ENCODE measurements around the gene ABCB8.
A peak's percentile ranks its signal among the peaks of the same experiment; 100 is the strongest.
"Not testable (repeated sequence)": the region's sequence is repeated elsewhere in the genome, so short reads cannot be mapped to it uniquely, and the experiment has no call there.

ABCB8 gene

DNA sequence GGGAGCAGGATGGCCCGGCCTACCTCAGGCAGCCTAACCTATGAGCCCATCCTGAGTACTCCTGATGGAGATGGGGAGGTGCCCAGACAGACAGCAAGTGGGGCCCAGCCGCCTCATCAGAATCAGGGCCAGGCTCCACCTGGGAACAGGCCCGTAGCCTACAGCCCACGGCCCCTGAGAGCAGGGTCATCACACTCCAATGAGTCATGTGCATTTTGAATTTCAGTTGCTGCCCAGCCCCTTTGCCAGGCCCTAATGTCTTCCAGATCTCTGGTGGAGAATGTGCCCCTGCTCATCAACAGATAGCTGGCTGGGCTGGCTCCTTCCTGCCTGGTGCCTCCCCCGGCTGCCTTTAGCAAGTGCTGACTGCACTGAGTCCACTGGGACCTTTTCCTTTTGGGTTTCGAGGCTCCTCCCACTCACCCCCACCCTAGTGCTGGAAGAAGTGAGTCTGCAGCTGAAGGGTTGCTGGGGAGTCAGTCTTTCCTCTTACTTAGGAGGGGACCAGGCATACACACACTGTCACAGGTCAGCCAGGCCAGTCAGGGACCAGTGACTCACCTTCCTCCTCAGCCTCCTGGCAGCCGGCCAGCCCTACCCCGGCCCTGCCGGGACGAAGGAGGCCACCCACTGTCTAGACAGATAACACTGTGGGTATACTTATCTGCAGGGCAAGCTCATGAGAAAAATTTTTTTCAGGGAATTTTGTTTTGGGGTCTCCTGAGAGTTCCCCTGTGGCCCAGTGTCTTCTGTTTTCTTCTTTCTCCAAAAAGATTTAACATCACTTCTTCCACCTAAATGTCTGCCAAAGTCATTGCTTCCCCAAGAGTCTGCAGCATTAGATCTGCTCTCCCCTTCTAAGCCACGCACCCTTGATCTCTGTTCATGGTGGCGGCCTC, 10.9 kb downstream of the ABCB8 start:
- no peak for DNase-seq

DNA sequence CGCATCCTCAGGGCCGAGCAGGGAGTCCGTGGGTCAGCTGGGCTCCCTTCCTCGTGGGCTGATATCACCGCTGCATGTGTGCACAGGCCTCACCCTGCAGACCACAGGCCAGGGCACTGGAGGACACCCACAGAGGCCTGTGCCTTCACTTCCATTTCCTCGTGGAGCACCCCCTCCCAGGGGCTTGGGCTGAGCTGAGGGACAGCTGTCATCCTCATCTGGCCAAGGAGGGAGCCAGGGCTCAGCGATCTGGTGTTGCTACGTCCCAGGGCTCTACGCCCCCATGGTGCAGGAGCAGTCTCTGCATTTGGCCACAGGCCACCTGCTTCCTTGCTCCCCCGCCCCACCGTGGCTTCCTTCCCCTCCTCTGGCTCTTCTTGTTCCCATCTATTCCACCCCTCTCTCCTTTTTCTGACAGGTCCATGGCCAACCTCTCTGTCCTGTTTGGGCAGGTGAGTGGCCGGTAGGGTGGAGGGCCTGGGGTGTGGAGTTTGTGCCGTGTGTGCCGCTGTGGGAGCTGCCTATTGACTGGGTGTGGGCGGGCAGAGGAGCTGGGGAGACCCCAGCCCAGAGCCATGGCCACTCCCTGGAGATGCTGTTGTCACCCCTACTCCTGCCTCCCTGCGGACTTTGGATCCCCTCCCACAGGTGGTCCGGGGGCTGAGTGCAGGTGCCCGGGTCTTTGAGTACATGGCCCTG, 11.7 kb downstream of the ABCB8 start:
- DNase-seq = no peak

DNA sequence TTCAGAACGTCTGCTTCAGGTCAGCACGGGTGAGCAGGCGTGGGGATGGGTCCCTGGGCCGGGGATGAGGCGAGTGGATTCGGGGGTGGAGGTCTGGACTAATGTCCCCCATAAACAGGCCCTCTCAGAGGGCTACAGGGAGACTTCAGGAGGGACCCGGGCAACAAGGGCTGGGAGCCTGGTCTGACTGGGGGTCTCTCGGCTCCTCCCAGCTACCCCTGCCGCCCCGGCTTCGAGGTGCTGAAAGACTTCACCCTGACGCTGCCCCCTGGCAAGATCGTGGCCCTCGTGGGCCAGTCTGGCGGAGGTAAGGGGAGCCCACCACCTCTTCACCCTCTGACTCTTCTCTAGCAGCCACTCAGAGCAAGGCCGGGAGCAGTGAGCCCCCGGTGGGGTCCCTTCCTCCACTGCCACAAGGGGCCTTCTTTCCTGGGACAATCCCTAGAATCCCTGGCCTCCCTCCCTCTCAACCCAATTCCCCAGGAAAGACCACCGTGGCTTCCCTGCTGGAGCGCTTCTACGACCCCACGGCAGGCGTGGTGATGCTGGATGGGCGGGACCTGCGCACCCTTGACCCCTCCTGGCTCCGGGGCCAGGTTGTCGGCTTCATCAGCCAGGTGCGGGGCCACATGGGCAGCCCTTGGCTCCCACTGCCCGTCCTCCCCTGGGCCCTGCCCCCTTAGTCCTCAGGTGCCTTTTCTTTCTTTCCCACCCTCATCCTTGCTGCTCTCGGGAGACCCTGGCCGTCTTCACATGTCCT, 12.5 kb downstream of the ABCB8 start:
- no peak for DNase-seq

DNA sequence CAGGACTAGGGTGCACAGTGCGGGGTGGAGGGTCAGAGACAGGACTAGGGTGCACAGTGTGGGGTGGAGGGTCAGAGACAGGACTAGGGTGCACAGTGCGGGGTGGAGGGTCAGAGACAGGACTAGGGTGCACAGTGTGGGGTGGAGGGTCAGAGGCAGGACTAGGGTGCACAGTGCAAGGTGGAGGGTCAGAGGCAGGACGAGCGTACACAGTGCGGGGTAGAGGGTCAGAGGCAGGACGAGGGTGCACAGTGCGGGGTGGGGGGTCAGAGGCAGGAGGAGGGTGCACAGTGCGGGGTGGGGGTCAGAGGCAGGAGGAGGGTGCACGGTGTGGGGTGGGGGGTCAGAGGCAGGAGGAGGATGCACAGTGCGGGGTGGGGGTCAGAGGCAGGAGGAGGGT, 15.2 kb downstream of the ABCB8 start:
- not testable (repeated sequence) for DNase-seq

DNA sequence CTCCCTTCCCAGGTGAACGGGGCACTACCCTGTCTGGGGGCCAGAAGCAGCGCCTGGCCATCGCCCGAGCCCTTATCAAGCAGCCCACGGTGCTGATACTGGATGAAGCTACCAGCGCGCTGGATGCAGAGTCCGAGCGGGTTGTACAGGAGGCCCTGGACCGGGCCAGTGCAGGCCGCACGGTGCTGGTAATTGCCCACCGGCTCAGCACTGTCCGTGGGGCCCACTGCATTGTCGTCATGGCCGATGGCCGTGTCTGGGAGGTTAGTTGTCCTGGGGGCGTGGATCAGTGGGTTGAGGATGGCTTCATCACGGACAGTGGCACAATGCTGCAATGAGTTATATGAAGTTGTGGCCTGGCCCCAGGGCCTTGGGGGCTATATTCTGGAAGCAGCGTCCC, 15.7 kb downstream of the ABCB8 start:
- no peak for DNase-seq

DNA sequence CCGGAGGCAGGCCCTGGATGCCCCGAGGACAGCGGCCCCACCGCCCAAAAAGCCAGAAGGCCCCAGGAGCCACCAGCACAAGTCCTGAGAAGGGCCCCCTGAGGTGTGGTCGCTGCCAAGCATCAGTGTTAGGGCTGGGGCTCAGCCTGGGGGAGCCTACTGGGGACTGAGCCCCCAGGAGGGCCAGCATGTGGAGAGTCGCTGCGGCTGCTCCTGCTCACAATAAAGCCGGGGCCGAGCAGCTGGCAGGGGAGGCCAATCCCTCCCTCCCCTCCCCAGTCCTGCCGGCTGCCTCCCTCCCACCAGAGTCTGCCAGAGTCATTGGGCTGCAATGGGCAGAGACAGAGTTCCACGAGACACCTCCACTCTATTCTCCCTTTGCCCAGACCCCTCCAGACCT, 17.0 kb downstream of the ABCB8 start:
- DNase-seq = no peak

DNA sequence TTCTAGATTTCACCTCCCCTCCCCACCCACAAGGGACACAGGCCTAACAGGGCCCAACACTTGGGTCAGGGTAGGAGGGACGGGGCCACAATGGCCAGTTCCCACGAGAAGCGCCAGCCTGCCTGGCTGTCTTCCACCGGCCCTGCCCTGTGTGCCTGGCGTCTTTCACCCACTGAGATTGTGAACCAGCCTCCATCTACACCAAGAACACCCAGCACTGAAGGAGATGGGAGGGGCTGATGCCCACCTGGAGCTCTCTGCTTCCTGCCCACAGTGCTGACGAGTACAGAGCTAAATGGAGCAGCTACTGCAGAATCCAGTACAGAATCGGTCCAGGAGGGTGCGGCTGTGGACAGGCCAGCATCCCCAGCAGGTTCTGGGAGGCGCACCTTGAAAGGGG, 17.7 kb downstream of the ABCB8 start:
- no peak for DNase-seq

DNA sequence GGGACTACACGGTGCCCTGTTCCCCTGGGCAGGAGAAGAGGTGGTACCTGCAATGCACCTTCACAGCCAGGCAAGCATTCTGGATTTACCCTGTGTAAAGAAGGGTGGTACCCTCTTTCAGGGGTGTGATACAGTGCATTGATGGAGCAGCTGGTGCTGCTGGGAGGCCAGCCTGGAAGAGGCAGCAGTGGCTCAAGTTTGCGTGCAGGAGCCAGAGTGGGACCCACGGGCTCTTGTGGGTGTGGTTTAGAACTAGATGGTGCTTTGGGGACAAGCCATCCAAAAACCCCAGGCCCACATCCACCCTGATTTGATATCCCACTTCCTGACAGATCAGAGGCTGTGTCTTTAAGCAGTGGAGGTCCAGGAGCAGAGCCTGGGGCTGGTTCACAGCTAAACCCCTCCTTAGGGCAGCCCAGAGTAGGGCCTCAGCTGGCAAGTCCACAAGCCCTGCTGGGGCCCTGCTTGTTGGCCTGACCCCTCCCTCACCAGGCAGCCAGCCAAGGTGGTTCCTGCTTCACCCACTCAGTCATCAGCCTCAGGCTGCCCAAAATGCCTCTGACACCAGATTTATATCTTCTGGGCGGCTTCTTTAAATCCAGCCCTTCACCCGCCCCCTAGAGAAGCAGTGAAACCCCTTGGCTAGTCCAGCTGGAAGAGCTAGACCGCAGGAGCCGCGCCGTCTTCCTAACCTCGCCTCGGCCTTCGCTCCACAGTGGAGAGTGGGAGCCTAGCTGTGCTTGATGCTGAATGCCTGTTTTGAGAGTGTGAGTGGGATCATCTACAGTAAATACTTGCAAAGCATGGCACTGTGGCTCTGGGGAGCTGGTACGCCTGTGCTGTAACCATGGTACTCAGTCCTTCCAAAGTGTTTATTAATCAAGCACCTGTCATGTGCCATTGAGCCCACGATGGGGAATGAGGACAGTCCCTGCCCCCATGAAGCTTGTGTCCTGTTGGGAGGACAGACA, 18.6 kb downstream of the ABCB8 start:
- DNase-seq = peak; percentile 27

DNA sequence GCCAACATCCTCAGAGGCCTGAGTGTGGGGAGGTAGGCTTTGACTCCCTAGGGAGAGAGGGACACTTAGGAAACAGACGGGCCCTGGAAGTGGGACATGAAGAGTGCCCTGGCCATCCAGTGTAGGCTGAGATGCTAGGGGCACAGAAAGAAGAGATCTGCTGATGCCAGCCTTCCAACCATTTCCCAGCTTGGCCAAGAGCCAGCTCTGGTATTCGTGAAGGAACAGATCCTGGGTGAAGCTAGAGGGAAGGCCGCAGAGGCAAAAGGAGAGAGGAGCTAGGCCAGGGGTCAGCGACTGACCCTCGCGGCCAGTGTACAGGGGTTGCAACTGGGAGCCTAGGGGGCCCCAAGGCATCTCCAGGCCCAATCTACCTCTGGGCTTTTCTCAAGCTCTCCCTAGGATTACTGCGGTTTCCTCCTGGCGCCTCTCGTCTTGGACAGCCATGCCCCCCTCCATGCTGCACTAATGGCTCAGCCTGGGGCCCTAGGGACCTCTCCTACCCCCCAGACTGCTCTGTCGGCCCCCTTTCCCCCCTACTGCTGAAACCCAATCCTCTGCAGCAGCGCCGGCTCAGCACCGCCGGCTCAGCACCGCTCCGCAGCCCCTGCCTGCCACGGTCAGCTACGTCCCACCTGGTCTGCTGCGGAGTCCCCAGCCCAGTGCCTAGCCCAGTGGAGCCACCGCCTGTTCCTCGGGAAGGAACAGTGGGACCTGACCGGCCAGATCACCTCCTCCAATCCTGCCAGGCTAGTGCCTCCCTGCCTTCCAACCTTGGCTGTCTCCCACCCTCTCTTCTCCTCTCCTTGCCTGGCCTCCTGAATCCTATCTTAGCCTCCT, 19.9 kb downstream of the ABCB8 start, which contains the start of gene ASIC3:
Gene ASIC3 (plus strand): TSS at position 556 of the 840 bp plus-strand sequence. CDS start 355 bp downstream, outside the sequence.
- no peak for DNase-seq

DNA sequence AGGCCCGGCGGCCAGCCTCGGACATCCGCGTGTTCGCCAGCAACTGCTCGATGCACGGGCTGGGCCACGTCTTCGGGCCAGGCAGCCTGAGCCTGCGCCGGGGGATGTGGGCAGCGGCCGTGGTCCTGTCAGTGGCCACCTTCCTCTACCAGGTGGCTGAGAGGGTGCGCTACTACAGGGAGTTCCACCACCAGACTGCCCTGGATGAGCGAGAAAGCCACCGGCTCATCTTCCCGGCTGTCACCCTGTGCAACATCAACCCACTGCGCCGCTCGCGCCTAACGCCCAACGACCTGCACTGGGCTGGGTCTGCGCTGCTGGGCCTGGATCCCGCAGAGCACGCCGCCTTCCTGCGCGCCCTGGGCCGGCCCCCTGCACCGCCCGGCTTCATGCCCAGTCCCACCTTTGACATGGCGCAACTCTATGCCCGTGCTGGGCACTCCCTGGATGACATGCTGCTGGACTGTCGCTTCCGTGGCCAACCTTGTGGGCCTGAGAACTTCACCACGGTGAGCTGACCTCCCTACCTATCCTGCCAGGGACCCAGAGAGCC, 20.7 kb downstream of the ABCB8 start:
- no peak for DNase-seq

DNA sequence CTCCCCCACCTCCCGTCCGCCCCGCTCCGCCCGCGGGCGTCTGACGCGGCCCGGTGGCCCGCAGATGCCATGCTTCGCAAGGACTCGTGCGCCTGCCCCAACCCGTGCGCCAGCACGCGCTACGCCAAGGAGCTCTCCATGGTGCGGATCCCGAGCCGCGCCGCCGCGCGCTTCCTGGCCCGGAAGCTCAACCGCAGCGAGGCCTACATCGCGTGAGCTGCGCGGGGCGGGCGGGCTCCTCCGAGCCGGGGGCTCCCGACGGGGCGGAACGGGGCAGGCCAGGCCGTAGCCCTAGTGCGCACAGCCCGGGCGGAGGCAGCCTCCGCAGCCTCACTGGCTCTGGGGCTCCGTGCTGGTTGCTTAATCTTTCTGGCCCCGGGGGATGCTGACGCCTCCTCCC, 22.9 kb downstream of the ABCB8 start:
- no peak for DNase-seq

DNA sequence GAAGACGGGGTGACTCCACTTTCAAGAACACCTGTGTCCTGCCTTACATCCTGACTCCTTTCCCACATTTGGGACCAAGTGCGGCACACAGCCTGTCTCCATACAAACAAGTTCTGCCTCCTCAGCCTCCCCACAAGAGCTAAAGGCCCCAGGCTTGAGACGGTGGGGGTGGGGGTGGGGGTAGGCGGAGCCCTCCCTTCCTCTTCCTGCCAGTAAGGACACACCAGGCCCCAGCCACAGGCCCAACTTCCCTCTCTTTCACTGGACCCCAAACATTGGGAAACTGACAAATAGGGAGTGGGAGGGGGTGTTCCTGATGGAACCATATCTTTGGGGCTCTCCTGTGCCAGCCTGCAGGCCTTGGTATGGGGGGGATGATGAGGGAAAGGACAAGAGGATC, 24.8 kb downstream of the ABCB8 start:
- DNase-seq = no peak

DNA sequence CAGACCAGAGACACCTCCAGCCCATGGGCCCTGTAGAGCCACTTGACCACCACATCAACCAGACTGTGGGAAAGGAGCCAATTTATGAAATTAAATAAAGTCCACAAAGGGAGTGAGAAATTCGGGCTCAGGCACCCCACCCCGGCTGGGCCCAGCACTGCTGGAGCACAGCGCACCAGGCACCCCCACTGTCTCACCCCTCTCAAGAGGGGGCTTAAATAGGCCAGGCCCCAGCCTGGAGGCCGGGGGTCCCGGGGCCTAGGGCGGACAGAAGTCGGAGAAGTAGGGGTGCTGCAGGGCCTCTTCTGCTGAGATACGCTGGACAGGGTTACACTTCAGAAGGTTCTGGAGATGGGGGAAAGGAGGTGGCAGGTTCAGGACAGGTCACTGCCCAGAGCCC, 25.5 kb downstream of the ABCB8 start:
- no peak for DNase-seq

DNA sequence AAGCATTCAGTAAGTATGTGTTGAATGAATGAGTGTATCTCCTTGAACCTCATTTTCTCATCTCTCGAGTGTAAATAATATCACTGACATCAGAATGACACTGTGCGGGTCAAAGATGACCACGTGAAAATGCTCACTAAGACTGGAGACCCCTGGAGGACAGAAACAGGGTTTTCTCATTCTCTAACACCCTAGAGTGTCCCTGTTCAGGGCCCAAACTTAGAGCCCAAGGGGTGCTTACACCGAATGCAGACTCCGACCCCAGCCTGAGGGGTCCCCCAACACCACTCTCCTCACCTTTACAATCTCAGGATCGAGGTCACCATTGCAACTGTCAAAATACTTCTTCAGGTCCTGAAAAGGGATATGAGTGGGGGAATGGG, 28.0 kb downstream of the ABCB8 start:
- no peak for DNase-seq

DNA sequence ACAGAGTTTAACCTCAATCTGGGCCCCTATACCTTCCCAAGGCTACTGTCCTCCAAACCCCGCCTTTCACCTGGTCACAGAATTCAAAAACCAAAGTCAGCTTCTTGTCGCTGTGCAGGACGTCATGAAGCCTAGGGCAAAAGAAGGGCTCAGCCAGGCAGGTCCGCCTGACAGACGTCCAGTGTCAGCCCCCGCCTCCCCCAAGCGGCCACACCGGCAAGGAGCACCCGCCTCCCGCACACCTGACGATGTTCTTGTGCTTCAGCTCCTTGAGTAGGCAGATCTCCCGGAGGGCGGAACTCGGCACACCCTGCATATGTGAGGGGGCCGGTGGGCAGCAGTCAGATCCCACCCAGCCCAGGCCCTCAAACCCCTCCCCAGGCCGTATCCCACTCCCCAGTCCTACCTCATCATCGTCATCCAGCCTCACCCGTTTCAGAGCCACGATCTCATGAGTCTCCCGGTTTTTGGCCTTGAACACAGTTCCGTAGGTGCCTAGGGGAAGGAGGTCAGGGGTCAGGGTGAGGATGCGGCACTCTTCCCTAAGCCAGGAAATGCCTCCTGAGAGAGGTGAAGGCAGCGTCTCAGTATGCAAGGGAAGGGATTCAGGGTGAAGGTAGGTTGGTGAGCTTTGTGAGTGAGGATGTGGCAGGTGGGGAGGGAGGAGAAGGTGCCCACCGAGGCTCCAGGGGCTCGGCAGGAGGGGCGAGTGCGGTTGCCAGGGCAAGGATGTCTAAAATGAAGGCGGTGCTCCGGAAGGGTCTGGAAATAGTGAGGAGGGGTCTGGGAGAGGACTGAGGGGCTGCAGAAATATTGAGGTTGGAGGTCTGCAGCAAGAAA, 28.6 kb downstream of the ABCB8 start:
- DNase-seq = no peak

DNA sequence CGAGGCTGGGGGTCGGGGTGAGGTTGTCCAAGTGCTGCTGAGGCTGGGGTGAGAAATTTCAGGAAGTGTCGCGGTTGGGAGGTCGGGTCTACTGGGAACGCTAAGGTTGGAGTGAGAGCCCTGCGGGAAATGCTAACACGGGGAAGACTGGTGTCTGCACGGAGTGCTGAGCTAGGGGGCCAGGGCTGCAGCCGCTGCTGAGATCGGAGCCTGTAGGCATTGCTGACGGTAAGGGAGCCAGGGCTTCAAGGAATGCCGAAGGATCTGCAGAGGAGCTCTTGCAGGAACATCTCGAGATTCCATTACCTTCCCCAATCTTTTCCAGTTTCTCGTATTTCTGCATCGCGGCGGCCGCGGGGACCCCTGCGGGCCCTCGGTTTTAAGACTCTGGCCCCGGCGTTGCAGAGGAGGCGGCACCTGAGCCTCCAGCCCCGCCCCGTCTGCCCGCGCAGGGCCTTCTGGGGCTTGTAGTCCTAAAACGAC, 29.3 kb downstream of the ABCB8 start, which contains the start of gene CDK5:
Gene CDK5 (minus strand): TSS at position 392 of the 483 bp plus-strand sequence. CDS start 49 bp downstream, at position 343.
- DNase-seq = no peak

DNA sequence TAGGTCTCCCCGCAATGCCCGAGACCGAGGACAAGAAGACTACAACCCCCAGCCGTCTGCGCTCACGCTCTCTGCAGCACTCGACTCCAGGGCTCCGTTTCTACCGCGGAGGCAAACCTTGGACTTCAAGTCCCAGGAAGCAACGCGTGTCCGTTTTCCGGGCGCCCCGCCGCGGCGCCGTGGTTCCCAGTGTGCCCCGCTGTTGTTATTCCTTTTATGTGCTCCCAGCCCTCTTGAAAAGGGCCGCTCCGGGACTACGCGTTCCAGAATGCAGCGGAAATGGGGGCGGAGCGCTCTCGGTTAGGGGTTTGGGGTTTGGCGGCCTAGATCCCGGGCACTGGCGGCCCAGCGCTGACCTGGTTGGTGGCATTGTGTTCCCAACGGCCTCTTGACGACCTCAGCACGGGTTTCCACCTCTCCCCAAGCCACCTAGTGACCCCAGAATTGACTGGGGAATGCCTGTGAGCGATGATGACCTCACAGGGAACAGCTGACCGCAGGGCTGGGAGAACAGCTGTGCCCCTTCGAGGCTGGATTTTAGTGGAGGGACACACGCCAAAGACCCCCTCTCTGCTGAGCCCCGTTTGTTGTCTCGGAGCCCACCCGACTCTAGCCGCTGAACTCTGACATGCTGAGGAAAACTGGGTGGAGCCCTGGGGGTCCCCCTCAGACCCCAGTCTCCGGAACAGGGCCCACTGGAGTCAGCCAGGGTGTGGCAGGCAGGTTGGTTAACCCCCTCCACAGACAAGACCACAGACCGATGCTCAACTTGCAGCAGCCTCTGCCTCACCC, 29.9 kb downstream of the ABCB8 start:
- peak; percentile 98 for DNase-seq

DNA sequence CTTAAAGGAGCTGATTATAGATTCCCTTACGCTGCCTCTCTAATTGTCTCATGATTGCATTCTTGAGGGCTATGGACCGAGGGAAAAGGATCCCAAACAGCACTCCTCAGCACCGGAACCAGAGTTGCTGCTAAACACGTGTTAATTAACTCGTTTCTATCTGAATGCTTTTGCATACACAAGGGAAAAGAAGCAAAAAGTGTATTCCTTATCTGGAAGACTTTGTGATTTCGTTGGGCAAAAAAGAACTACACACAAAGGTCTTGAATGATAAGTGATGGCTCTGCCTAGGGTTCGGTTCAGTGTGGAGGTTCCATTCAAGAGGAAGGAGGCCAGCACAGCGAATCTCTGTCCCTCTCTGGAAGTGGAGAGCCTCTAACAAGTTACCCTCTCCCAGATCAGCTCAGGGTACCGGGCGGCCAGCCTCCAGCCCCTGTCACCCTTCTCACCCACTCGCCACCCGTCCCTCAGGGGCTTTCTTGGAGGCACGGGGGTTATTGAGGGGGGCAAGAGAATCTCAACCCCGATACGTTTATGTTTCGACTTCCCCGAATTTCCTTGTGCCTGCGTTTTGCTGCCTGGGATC, 30.6 kb downstream of the ABCB8 start:
- DNase-seq = peak; percentile 46

All from DMS79 treated with DMSO at 0.1 percent for 48 hours (cell line).